HCT116 (cell line): ENCODE measurements around the gene PRELP. TPM values are rescaled to one million over a fixed set of nuclear protein-coding genes. Genes with fewer than 3 reads are reported as not detected.

ENCODE experiments used
- ATAC-seq: fragments of 200-7000 bp; cut with Tn5 transposase; 2 replicates; pipeline ENCODE4 v1.9.1; 2020; ENCODE audit warnings: mild to moderate bottlenecking, moderate library complexity
- BruUV-seq: library from RNA; stranded (reverse); fragments of 400-500 nt; replicated peaks from 2 replicates; lab custom pipeline; 2021; lab: Mats Ljungman, UMichigan
- CTCF ChIA-PET: fragments of 300-600 bp; sonication (Branson Sonifier 250); formaldehyde crosslinking; loops from one replicate; lab custom pipeline; 2021; ENCODE audit warnings: antibody characterized with exemption; lab: Charles Lee
- POLR2A ChIA-PET: fragments of 300-600, 350-600 bp; sonication (Branson Sonifier 250); formaldehyde crosslinking; loops from one replicate; lab custom pipeline; 2021; ENCODE audit warnings: antibody characterized with exemption; lab: Charles Lee
- RAD21 ChIA-PET, 2 experiments: fragments of 300-600 bp; sonication (Branson Sonifier 250); formaldehyde crosslinking; loops; one replicate each; lab custom pipeline; 2023; ENCODE audit warnings: low total read pairs in 2 of 2; ENCODE audit not compliant: uncharacterized antibody in 2 of 2, unreplicated experiment in 2 of 2, low non-redundant PET in 1 of 2; lab: Charles Lee
- DNase-seq: peaks from one replicate; pipeline ENCODE4 v3.0.0-alpha.2; 2010; ENCODE audit warnings: low read depth, low spot score
- H2AFZ ChIP-seq: fragments of 200-600 bp; shearing (Covaris generic), sonication (generic); 2 replicates; pipeline ENCODE4 v1.6.1; 2017; ENCODE audit warnings: low read depth, mixed run types, mixed read lengths, antibody characterized with exemption, low read length; ENCODE audit not compliant: poor library complexity, severe bottlenecking
- H3K27ac ChIP-seq: 2 replicates; pipeline ENCODE4 v1.5.1; 2012; ENCODE audit warnings: low read depth, low read length
- H3K27me3 ChIP-seq: fragments of 200-600 bp; sonication (generic); 2 replicates; pipeline ENCODE4 v1.6.1; 2016; ENCODE audit warnings: mixed run types, low read length, mixed read lengths; ENCODE audit not compliant: insufficient read depth
- H3K36me3 ChIP-seq, 2 experiments: fragments of 200-500 bp in 1 of 2; fragments of 200-600 bp in 1 of 2; sonication (Bioruptor generic) in 1 of 2; sonication (generic) in 1 of 2; 2 replicates each; pipeline versions ENCODE4 v1.5.1 to v1.6.1; 2014 to 2016; ENCODE audit warnings: low read length in 2 of 2, inconsistent platforms in 1 of 2, mixed read lengths in 1 of 2, mixed run types in 1 of 2; ENCODE audit not compliant: insufficient read depth in 2 of 2, control insufficient read depth in 1 of 2
- H3K4me1 ChIP-seq, 2 experiments: fragments of 200-600 bp in 1 of 2; sonication (generic) in 1 of 2; 2 replicates each; pipeline versions ENCODE4 v1.5.1 to v1.6.1; 2012 to 2017; ENCODE audit warnings: low read length in 2 of 2, inconsistent platforms in 1 of 2, mild to moderate bottlenecking in 1 of 2, mixed read lengths in 1 of 2, mixed run types in 1 of 2, moderate library complexity in 1 of 2; ENCODE audit not compliant: insufficient read depth in 2 of 2, control insufficient read depth in 1 of 2
- H3K4me2 ChIP-seq: fragments of 200-600 bp; sonication (generic); 2 replicates; pipeline ENCODE4 v1.6.1; 2017; ENCODE audit warnings: mixed run types, low read length, mixed read lengths
- H3K4me3 ChIP-seq, 2 experiments: fragments of 200-600 bp in 1 of 2; sonication (generic) in 1 of 2; replicated peaks in 1 of 2; 2 replicates each; pipeline ENCODE4 v1.5.1; 2011 to 2016; ENCODE audit warnings: low read length in 2 of 2, control low read depth in 1 of 2, low read depth in 1 of 2, mild to moderate bottlenecking in 1 of 2, mixed read lengths in 1 of 2, mixed run types in 1 of 2
- H3K79me2 ChIP-seq: fragments of 200-600 bp; sonication (generic); 2 replicates; pipeline ENCODE4 v1.6.1; 2017; ENCODE audit warnings: mild to moderate bottlenecking, mixed run types, low read length, moderate library complexity, mixed read lengths; ENCODE audit not compliant: insufficient read depth
- H3K9ac ChIP-seq: fragments of 200-600 bp; sonication (generic); 2 replicates; pipeline ENCODE4 v1.6.1; 2016; ENCODE audit warnings: low read length, mixed read lengths
- H3K9me2 ChIP-seq: fragments of 200-600 bp; sonication (generic), shearing (Covaris generic); 2 replicates; pipeline ENCODE4 v1.6.1; 2017; ENCODE audit warnings: mixed run types, mild to moderate bottlenecking, moderate library complexity; ENCODE audit not compliant: insufficient read depth
- H3K9me3 ChIP-seq, 2 experiments: fragments of 200-500 bp in 1 of 2; fragments of 200-600 bp in 1 of 2; sonication (Bioruptor generic) in 1 of 2; sonication (generic) in 1 of 2; 2 replicates each; pipeline ENCODE4 v1.6.1; 2014 to 2017; ENCODE audit warnings: low read length in 2 of 2, mixed read lengths in 2 of 2, inconsistent platforms in 1 of 2, low read depth in 1 of 2, mild to moderate bottlenecking in 1 of 2, mixed run types in 1 of 2, moderate library complexity in 1 of 2; ENCODE audit not compliant: control insufficient read depth in 1 of 2, insufficient read depth in 1 of 2
- H4K20me1 ChIP-seq: fragments of 200-600 bp; sonication (generic), shearing (Covaris generic); 2 replicates; pipeline ENCODE4 v1.6.1; 2017; ENCODE audit warnings: mixed run types, mild to moderate bottlenecking, moderate library complexity; ENCODE audit not compliant: insufficient read depth
- CBX3 ChIP-seq: IDR thresholded peaks from 2 replicates; pipeline ENCODE4 v1.6.1; 2012; ENCODE audit warnings: low read depth
- CTCF ChIP-seq, 3 experiments: fragments of 200-600 bp in 1 of 3; sonication (generic) in 1 of 3; IDR thresholded peaks in 2 of 3; conservative IDR thresholded peaks in 1 of 3; 2 replicates each; pipeline ENCODE4 v1.5.1; 2012 to 2017; ENCODE audit warnings: low read depth in 2 of 3, low read length in 2 of 3, antibody characterized with exemption in 1 of 3, borderline replicate concordance in 1 of 3, control low read depth in 1 of 3, mild to moderate bottlenecking in 1 of 3, mixed read lengths in 1 of 3, mixed run types in 1 of 3, moderate library complexity in 1 of 3; ENCODE audit not compliant: insufficient read depth in 1 of 3
- ELF1 ChIP-seq: IDR thresholded peaks from 2 replicates; pipeline ENCODE4 v1.6.1; 2012; ENCODE audit warnings: low read depth, borderline replicate concordance
- EZH2 ChIP-seq: fragments of 200-600 bp; sonication (generic); IDR thresholded peaks from 2 replicates; pipeline ENCODE4 v1.6.1; 2017; ENCODE audit warnings: antibody characterized with exemption, mixed run types
- FOSL1 ChIP-seq: IDR thresholded peaks from 2 replicates; pipeline ENCODE4 v1.6.1; 2012; ENCODE audit warnings: low read depth
- JUND ChIP-seq: IDR thresholded peaks from 2 replicates; pipeline ENCODE4 v1.6.1; 2012
- MAX ChIP-seq: IDR thresholded peaks from 2 replicates; pipeline ENCODE4 v1.6.1; 2012
- POLR2A ChIP-seq: IDR thresholded peaks from 2 replicates; pipeline ENCODE4 v1.7.0; 2011; ENCODE audit warnings: borderline replicate concordance; ENCODE audit not compliant: insufficient read depth, insufficient read length; ENCODE audit errors: extremely low read depth
- POLR2AphosphoS5 ChIP-seq: IDR thresholded peaks from 2 replicates; pipeline ENCODE4 v1.6.1; 2011; ENCODE audit warnings: mild to moderate bottlenecking, low read depth, low read length, moderate library complexity
- RAD21 ChIP-seq: IDR thresholded peaks from 2 replicates; pipeline ENCODE4 v1.6.1; 2012; ENCODE audit warnings: low read depth, mild to moderate bottlenecking
- REST ChIP-seq: IDR thresholded peaks from 2 replicates; pipeline ENCODE4 v1.6.1; 2012; ENCODE audit warnings: low read depth
- SIN3A ChIP-seq: IDR thresholded peaks from 2 replicates; pipeline ENCODE4 v1.6.1; 2012; ENCODE audit warnings: low read depth
- SP1 ChIP-seq: IDR thresholded peaks from 2 replicates; pipeline ENCODE4 v1.6.1; 2012; ENCODE audit warnings: low read depth
- TCF7L2 ChIP-seq: IDR thresholded peaks from 2 replicates; pipeline ENCODE4 v1.7.0; 2011; ENCODE audit warnings: borderline replicate concordance, inconsistent platforms; ENCODE audit not compliant: insufficient read depth, insufficient read length; ENCODE audit errors: extremely low read depth
- YY1 ChIP-seq: IDR thresholded peaks from 2 replicates; pipeline ENCODE4 v1.6.1; 2011; ENCODE audit warnings: low read length, low read depth, moderate library complexity, mild to moderate bottlenecking; ENCODE audit not compliant: insufficient replicate concordance; ENCODE audit errors: extremely low read depth
- ZFX ChIP-seq: fragments of 450-650 bp; IDR thresholded peaks from 2 replicates; pipeline ENCODE4 v1.6.1; 2017
- ZNF274 ChIP-seq: fragments of 200-500 bp; sonication (Bioruptor generic); IDR thresholded peaks from 2 replicates; pipeline ENCODE4 v1.6.1; 2014; ENCODE audit warnings: mild to moderate bottlenecking, low read depth, low read length, inconsistent platforms
- intact Hi-C: fragments of 100-400 bp; cut with micrococcal nuclease; formaldehyde crosslinking; loops from 2 replicates; pipeline ENCODE4 v1.10.0; 2022
- total RNA-seq: library from RNA; stranded (reverse); gene quantifications from one replicate; pipeline ENCODE4 v1.2.1, GENCODE V29; 2021; ENCODE audit not compliant: unreplicated experiment
- TF ChIP-seq, protein P1 (sequence below): IDR thresholded peaks from 2 replicates; pipeline ENCODE4 v1.6.1; 2011; ENCODE audit warnings: mild to moderate bottlenecking, low read length, moderate library complexity; ENCODE audit not compliant: insufficient replicate concordance; ENCODE audit errors: extremely low read depth
- TF ChIP-seq, protein P2 (sequence below): IDR thresholded peaks from 2 replicates; pipeline ENCODE4 v1.6.1; 2012

PRELP gene
- total RNA-seq, 1 experiment from 2014 or later: 0.10 TPM

DNA sequence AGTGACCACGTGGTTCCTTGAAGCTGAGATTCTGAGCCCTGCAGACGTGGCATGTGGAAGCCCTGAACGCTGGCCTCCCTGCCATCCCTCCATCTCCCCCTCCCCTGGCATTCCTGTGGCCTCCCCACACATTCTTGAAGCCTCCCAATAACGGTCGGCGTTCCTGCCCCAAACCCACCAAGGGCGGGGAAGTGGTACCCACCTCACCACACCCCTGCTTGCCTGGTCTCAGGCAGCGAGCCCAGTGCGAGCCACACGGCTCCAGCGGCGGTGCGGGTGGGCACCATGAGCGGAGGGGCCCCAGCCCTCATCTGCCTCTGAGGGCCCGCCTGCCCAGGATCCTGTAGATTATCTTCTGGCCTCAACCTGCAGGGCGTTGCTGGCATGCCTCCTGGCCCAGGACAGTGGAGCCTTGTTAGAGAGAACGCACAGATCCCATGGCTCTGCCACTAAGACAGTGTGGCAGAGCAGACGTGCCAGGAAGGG, 20.6 kb upstream of the PRELP start:
- no peak overlapping the region for H3K9ac ChIP-seq
- CTCF ChIA-PET: no interaction called here
- H3K4me2 ChIP-seq: no peak overlapping the region
- no peaks in the 10 kb centered on the region for H3K79me2 ChIP-seq
- no peaks in the 10 kb centered on the region for H4K20me1 ChIP-seq
- H3K27me3 ChIP-seq: peaks cover 22% of the 10 kb centered on the region; the same call in 1 of the 2 replicates
- H3K27ac ChIP-seq: no peak overlapping the region
- no peak overlapping the region for H2AFZ ChIP-seq
- no peaks in the 10 kb centered on the region for H3K9me3 ChIP-seq
- no peaks in the 10 kb centered on the region for H3K9me2 ChIP-seq
- BruUV-seq: no TSS peak
- POLR2A ChIA-PET: no interaction called here
- DNase-seq (no peak), ATAC-seq (no peak)
- TF ChIP-seq ELF1 (no peak), POLR2A (no peak), CTCF (IDR thresholded peaks at IDR 0.05 in 2 of 3, conservative IDR thresholded peaks at IDR 0.05 in 1 of 3; ENCODE audit: borderline replicate concordance in 1 of 3, insufficient read depth in 1 of 3, low read depth in 2 of 3, low read length in 2 of 3) (no peak), ZFX (no peak), CBX3 (no peak), POLR2AphosphoS5 (no peak), YY1 (no peak), JUND (no peak), REST (no peak), RAD21 (no peak), ZNF274 (no peak), SP1 (no peak), SIN3A (no peak), EZH2 (no peak), FOSL1 (no peak), TCF7L2 (no peak), MAX (no peak)
- TF ChIP-seq, protein P1, sequence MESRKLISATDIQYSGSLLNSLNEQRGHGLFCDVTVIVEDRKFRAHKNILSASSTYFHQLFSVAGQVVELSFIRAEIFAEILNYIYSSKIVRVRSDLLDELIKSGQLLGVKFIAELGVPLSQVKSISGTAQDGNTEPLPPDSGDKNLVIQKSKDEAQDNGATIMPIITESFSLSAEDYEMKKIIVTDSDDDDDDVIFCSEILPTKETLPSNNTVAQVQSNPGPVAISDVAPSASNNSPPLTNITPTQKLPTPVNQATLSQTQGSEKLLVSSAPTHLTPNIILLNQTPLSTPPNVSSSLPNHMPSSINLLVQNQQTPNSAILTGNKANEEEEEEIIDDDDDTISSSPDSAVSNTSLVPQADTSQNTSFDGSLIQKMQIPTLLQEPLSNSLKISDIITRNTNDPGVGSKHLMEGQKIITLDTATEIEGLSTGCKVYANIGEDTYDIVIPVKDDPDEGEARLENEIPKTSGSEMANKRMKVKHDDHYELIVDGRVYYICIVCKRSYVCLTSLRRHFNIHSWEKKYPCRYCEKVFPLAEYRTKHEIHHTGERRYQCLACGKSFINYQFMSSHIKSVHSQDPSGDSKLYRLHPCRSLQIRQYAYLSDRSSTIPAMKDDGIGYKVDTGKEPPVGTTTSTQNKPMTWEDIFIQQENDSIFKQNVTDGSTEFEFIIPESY: no peak
- TF ChIP-seq, protein P2, sequence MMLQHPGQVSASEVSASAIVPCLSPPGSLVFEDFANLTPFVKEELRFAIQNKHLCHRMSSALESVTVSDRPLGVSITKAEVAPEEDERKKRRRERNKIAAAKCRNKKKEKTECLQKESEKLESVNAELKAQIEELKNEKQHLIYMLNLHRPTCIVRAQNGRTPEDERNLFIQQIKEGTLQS: no peak
- H3K36me3 ChIP-seq: no peaks in the 10 kb centered on the region
- intact Hi-C loops: no loop called here
- RAD21 ChIA-PET: no interaction called here
- no peaks in the 10 kb centered on the region for H3K4me1 ChIP-seq
- no peak overlapping the region for H3K4me3 ChIP-seq
